ENCODE measurements around the gene UBE4A. TPM values are rescaled to one million over a fixed set of nuclear protein-coding genes. Genes with fewer than 3 reads are reported as not detected.

UBE4A gene
- total RNA-seq, 3 donors from 2014 or later = 42.3 to 50.1 (median 46.1) TPM

GRCh38 chr11:118320515-118320914 lies 38.9 kb upstream of the UBE4A start:
- H3K4me1 ChIP-seq (ENCODE audit: low read depth) = peaks cover 21% of the 10 kb centered on the region
- H3K4me3 ChIP-seq = no peak overlapping the region
- no peaks in the 10 kb centered on the region for H3K36me3 ChIP-seq (ENCODE audit: low read depth)
- no peak for ATAC-seq
- DNase-seq = no peak
- no peak for TF ChIP-seq CTCF (IDR thresholded peaks at IDR 0.05)
- intact Hi-C loops (cut with DNase I, micrococcal nuclease) = no loop called here
- no peaks in the 10 kb centered on the region for H3K9me3 ChIP-seq

GRCh38 chr11:118321386-118322082 lies 37.9 kb upstream of the UBE4A start:
- TF ChIP-seq CTCF (IDR thresholded peaks at IDR 0.05) = no peak

GRCh38 chr11:118322721-118323120 lies 36.7 kb upstream of the UBE4A start:
- ATAC-seq (no peak), DNase-seq (peak in 1 of 3 donors; percentile 30)
- no peak overlapping the region for H3K4me3 ChIP-seq
- no peaks in the 10 kb centered on the region for H3K36me3 ChIP-seq (ENCODE audit: low read depth)
- TF ChIP-seq CTCF (IDR thresholded peaks at IDR 0.05) = no peak
- intact Hi-C loops (cut with DNase I, micrococcal nuclease) = no loop called here
- H3K9me3 ChIP-seq = no peaks in the 10 kb centered on the region
- no peaks in the 10 kb centered on the region for H3K4me1 ChIP-seq (ENCODE audit: low read depth)

More at GRCh38 chr11:118321386-118322082, 37.9 kb upstream of the UBE4A start:
- Histone ChIP-seq H3K9me3 (no peaks in the 10 kb centered on the region), H3K4me3 (no peak overlapping the region), H3K4me1 (ENCODE audit: low read depth) (peaks cover 10% of the 10 kb centered on the region), H3K36me3 (ENCODE audit: low read depth) (no peaks in the 10 kb centered on the region)
- ATAC-seq (peak; percentile 85), DNase-seq (peak in 2 of 3 donors; percentile 61 to 64)
- intact Hi-C loops (cut with DNase I, micrococcal nuclease) = no loop called here

GRCh38 chr11:118325283-118325682 lies 34.1 kb upstream of the UBE4A start:
- intact Hi-C loops (cut with DNase I, micrococcal nuclease) = no loop called here
- no peak for ATAC-seq

GRCh38 chr11:118328745-118329144 lies 30.7 kb upstream of the UBE4A start:
- TF ChIP-seq CTCF (IDR thresholded peaks at IDR 0.05) = no peak
- no peak for ATAC-seq
- Histone ChIP-seq H3K4me1 (ENCODE audit: low read depth) (no peaks in the 10 kb centered on the region), H3K9me3 (no peaks in the 10 kb centered on the region), H3K36me3 (ENCODE audit: low read depth) (no peaks in the 10 kb centered on the region), H3K4me3 (no peak overlapping the region)
- intact Hi-C loops (cut with DNase I, micrococcal nuclease) = no loop called here
- no peak for DNase-seq

More at GRCh38 chr11:118325283-118325682, 34.1 kb upstream of the UBE4A start:
- no peak overlapping the region for H3K4me3 ChIP-seq
- H3K4me1 ChIP-seq (ENCODE audit: low read depth) = no peaks in the 10 kb centered on the region
- no peaks in the 10 kb centered on the region for H3K9me3 ChIP-seq
- DNase-seq = no peak
- no peaks in the 10 kb centered on the region for H3K36me3 ChIP-seq (ENCODE audit: low read depth)
- no peak for TF ChIP-seq CTCF (IDR thresholded peaks at IDR 0.05)

Measured in mucosa of descending colon (tissue), 3 donors.